HG03432 (cell line): Measurements from ENCODE around the gene BLTP3A.
A peak's percentile ranks its signal among the peaks of the same experiment; 100 is the strongest.
"Not testable (repeated sequence)": the region's sequence is repeated elsewhere in the genome, so short reads cannot be mapped to it uniquely, and the experiment has no call there.

Experiments
- ATAC-seq: cut with Tn5 transposase; IDR thresholded peaks from one replicate; pipeline ENCODE4 v1.9.1; 2021; ENCODE audit warnings: mild to moderate bottlenecking, moderate library complexity; ENCODE audit not compliant: unreplicated experiment

BLTP3A gene, protein sequence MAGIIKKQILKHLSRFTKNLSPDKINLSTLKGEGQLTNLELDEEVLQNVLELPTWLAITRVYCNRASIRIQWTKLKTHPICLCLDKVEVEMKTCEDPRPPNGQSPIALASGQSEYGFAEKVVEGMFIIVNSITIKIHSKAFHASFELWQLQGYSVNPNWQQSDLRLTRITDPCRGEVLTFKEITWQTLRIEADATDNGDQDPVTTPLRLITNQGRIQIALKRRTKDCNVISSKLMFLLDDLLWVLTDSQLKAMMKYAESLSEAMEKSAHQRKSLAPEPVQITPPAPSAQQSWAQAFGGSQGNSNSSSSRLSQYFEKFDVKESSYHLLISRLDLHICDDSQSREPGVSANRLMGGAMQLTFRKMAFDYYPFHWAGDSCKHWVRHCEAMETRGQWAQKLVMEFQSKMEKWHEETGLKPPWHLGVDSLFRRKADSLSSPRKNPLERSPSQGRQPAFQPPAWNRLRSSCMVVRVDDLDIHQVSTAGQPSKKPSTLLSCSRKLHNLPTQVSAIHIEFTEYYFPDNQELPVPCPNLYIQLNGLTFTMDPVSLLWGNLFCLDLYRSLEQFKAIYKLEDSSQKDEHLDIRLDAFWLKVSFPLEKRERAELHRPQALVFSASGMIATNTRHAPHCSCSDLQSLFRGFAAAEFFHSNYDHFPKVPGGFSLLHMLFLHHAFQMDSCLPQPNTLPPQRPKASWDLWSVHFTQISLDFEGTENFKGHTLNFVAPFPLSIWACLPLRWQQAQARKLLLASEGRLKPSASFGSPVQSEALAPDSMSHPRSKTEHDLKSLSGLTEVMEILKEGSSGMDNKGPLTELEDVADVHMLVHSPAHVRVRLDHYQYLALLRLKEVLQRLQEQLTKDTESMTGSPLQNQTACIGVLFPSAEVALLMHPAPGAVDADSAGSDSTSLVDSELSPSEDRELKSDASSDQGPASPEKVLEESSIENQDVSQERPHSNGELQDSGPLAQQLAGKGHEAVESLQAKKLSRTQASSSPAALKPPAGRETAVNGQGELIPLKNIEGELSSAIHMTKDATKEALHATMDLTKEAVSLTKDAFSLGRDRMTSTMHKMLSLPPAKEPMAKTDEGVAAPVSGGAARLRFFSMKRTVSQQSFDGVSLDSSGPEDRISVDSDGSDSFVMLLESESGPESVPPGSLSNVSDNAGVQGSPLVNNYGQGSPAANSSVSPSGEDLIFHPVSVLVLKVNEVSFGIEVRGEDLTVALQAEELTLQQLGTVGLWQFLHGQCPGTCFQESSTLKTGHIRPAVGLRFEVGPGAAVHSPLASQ (N-terminal part only)

DNA sequence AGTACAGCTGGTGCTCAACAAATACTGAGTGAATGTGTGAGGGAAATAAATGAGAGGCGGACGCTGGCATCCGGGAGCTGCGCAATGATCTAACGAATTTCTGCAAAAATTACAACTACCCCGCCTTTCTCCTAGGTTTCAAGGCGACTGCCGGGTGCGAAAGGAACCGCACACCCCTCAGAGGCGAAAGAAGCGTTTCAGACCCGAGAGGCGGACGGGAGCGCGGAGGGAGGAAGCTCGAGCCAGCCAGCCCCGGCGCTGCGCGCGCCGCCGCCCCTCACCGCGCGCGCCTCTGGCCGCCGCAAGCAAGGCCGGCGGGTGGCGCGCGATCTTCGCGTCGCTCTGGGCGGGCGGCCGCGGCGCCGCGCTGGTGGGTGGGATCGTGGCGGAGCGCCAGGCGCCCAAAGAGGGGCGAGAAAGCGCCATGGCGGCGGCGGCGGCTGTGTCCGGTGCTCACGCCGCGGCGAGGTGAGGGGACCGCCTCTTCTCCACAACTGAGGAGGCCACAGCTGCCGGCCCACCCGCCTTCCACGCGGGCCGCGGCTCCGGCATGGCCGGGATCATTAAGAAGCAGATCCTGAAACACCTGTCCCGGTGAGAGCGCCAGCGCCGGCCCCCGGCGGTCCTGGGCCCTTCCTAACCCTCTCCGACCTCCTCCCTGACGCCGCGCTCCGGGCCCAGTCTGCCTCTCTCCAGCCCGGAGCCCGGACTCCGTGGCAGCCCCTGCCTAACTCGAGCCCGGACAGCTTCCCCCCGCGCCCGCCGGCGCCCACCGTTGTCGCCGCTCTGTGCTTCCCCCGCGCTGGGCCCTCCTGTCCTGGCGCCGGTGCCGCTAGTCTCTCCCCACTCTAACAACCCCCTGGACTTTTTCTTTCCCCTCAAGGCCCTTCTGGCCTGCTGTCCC is at the start of gene BLTP3A:
Gene BLTP3A (plus strand): TSS at position 383 of the 904 bp plus-strand sequence. CDS start 168 bp downstream, at position 551.
- ATAC-seq, result peak; percentile 92

DNA sequence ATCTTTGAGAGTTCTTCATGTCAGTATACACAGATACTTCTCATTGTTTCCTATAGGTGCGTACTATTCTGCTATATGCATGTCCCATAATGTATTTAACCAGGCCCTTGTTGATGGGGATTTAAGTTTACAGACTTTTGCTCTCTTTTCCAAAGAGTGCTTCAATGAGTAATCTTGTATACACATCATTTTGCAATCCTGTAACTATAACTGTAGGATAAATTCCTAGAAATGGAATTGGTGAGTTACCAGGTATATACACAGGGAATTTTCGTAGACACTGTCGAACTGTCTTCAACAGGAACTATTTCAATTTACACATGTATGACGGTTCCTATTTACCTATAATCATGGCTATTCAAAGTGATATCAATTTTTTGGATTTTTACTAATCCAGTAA is 49.8 kb upstream of the BLTP3A start:
- ATAC-seq, result no peak

DNA sequence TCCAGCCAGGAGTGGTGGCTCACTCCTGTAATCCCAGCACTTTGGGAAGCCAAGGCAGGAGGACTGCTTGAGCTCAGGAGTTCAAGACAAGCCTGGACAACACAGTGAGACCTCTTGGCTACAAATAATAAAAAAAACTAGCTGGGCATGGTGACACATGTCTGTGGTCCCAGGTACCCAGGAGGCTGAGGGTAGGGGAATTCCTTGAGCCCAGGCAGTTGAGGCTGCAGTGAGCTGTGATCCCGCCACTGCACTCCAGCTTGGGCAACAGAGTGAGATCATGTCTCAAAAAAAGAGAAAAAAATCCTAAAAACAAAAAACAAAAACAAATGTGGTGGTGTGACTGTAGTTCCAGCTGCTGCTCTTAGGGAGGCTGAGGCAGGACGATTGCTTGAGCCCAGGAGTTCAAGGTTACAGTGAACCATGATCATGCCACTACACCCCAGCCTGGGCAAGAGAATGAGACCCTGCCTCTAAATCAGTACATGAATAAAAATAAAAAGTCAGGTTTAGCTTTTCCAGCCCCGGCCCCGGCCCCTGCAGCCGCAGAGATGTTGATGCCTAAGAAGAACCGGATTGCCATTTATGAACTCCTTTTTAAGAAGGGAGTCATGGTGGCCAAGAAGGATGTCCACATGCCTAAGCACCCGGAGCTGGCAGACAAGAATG is 48.1 kb upstream of the BLTP3A start:
- no peak for ATAC-seq

DNA sequence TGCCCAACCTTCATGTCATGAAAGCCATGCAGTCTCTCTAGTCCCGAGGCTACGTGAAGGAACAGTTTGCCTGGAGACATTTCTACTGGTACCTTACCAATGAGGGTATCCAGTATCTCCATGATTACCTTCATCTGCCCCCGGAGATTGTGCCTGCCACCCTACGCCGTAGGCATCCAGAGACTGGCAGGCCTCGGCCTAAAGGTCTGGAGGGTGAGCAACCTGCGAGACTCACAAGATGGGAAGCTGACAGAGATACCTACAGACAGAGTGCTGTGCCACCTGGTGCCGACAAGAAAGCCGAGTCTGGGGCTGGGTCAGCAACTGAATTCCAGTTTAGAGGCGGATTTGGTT is 47.6 kb upstream of the BLTP3A start:
- ATAC-seq, result not testable (repeated sequence)

DNA sequence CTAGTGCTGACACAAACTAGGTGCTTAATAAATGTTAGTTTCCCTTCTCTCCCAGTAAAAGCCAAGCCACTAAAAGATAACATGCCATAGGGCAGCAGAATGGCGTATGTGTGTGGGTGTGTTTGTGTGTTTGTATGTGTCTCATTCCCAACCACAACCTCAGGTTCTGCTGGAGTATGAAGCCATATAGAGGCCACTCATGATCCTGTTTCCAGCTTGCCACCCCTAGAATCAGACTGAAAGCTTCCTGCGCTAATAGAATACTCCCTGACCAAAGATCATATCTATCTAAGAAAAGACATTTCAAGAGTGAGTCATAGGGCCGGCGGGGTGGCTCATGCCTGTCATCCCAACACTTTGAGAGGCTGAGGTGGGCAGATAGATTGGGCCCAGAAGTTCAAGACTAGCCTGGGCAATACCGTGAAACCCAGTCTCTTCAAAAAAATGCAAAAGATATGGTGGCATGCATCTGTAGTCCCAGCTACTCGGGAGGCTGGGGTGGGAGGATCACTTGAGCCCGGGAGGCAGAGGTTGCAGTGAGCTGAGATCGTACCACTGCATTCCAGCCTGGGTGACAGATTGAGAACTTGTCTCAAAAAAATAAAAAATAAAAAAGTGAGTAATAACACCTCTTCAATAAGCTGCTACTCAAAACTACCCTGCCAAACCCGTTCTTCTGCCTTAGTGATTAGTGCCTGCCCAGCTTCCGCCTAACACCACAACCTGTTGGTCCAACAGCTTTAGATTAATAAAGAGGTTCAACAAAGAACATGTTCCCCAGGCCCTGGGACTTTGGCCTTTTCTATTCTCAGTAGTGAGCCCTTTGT is 46.4 kb upstream of the BLTP3A start:
- ATAC-seq, result no peak

DNA sequence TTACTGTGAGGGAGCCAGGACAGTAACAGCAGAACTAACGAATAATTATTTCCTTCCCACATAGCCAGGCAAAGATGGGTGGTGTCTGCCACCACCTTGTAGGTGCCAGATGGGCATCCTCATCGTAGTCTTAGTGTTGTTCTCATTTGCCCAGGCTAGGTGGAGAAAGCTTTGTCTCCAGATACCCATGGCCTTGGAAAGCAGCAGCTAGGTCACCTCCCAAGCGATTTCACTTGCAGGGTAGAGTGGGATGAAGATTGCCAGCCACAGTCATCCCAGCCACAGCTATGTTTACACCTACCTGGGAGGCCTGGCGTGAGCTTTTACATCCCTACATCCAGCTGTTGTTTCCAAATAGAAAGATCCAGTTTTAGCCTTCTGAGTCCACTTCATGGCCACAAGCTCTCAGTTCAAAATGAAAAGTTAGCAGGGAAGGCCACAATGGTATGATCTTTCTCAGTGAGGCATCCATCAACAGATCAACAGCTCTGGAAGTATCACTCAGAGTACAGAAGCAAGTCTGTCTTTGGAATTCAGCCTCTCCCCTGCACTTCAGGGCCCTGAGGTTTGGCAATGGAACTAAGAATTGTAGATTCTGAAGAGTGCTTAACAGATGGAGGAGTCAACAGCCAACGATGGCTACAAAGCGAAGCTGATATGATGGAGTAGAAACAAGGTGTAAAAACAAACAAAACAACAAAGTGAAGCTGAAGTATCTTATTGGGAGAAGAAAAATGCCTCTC is 45.6 kb upstream of the BLTP3A start:
- ATAC-seq, result no peak

DNA sequence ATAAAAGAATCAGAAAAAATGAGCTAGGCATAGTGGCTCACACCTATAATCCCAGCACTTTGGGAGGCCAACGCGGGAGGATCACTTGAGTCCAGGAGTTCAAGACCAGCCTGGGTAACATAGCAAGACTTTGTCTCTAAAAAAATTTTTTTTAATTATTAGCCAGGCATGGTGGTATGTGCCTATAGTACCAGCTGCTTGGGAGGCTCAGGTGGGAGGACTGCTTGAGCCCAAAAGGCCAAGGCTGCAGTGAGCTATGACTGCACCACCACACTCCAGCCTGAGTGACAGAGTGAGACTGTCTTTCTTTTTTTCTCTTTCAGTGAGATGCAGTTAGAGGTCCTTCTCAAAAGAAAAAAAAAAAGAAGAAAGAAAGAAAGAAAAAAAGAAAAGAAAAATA is 43.1 kb upstream of the BLTP3A start:
- no peak for ATAC-seq

DNA sequence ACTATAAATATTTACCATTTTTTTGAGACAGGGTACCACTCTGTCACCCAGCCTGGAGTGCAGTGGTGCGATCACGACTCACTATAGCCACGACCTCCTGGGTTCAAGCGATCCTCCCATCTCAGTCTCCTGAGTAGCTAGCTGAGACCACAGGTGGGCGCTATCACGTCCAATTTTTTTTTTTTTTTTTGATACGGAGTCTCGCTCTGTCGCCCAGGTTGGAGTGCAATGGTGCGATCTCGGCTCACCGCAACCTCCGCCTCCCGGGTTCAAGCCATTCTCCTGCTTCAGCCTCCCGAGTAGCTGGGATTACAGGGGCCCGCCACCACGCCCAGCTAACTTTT is 35.4 kb upstream of the BLTP3A start:
- ATAC-seq, result not testable (repeated sequence)

DNA sequence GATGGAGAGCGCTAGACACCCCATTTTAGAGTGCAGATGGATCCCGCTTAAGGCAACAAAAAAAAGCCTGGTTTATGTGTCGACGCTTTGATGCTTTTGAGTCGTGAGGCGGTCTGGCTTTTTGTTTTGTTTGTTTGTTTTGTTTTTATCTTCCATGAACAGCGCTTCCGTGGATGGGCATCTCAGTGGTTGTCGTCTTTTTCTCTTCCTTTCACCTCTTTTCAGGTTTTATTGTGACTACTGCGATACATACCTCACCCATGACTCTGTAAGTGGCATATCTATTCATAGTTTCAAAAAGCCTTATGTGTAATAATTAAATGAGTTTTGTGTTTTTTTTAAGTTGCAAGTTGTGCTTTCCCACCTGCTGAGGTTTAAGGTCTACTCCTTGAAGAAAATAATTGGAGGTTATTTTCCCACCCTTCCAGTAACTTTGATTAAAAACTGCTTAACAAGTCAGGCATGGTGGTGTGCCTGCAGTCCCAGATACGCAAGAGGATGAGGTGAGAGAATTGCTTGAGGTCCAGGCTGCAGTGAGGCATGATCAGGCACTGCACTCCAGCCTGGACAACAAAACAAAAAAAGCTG is 34.1 kb upstream of the BLTP3A start:
- ATAC-seq, result no peak

DNA sequence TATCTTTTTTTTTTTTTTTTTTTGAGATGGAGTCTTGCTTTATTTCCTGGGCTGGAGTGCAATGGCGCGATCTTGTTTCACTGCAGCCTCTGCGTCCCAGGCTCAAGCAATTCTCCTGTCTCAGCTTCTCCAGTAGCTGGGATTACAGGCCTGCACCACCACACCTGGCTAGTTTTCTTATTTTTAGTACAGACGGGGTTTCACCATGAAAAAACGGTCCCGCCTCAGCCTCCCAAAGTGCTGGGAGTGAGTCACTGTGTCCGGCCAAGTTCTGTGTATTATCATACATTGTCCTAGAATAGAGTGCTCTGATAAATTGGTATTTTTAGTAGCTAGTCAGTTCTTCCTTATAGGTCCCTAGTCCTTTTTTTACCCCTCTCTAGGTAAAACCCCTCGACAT is 31.8 kb upstream of the BLTP3A start:
- ATAC-seq, result no peak

DNA sequence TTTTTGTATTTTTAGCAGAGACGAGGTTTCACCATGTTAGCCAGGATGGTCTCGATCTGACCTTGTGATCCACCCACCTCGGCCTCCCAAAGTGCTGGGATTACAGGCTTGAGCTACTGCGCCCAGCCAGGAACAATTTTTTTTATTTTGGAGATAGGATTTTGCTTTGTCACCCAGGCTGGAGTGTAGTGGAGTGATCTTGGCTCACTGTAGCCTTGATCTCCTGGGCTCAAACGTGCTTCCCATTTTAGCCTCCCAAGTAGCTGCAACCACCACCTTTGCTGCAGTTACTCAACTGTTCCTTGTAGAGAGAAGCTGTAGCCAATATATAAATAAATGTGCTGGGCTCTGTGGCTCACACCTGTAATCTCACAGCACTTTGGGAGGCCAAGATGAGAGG is 30.2 kb upstream of the BLTP3A start:
- not testable (repeated sequence) for ATAC-seq

DNA sequence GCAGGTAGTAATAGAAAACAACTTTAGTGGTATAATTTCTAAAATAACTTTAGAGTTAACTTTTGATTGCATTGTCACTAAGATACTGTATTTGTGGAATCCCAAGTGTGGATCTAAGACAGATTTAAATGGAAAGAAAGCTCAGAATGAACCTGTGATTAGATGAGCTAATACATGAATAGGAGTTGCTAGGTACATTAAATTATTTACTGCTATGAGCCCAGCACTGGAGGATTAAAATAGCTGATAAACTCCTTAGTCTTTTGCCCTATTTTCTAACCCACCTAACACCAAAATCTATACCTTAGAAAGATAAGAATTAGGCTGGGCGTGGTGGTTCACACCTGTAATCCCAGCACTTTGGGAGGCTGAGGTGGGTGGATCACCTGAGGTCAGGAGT is 23.7 kb upstream of the BLTP3A start:
- ATAC-seq, result no peak

DNA sequence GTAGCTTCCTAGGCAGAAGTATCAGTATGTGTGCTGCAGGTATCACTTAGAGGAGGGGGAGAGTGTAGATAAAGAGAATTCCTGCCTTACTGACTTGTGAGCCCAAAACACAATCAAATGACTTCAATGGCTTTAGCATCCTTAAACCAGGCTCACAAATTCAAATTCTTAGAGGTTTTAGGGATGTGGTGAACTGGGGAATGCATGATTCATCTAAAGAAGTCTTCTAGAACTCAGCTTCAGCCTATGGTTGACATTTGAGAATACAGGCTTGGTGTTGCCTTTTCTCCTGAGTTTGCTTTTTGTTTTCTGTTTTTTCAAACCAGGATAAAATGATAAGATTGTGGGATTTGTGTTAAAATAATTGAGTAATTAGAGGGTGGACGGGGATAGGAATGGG is 20.2 kb upstream of the BLTP3A start:
- ATAC-seq, result no peak

DNA sequence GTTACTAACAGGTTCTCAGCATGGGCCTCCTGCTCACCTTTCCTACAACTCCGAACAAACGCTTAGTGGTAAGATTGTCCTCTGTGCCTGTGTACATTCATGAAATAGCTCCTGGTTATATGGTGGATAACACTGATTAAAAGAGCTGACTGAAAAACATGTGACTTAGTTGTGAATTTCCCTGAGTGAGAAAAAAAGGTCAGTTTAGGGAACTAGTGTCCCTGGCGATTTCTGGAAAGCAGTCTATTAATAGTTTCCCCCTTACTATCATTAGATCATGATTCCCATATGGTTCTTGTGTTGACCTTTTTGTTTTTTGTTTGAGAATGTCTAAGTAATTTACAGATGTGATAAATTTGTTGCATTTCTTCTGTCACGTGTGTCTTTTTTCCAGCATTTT is 18.9 kb upstream of the BLTP3A start:
- ATAC-seq, result no peak

DNA sequence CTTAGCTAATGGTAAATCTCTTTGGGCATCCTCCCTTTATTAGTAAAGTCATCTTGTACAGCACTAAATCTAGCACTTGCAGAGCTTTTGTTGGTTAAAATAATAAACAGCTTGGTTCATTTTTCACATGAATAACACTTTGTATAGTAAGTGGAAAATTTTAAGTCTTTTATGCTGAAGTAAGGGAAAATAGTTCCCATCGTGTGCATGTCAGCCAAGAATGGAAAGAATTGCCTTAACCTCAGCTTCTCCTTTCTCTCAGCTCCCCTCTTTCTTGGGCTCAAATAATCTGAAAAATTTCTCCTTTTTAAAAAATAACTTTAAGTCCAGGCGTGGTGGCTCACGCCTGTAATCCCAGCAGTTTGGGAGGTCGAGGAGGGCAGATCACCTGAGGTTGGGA is 18.0 kb upstream of the BLTP3A start:
- no peak for ATAC-seq

DNA sequence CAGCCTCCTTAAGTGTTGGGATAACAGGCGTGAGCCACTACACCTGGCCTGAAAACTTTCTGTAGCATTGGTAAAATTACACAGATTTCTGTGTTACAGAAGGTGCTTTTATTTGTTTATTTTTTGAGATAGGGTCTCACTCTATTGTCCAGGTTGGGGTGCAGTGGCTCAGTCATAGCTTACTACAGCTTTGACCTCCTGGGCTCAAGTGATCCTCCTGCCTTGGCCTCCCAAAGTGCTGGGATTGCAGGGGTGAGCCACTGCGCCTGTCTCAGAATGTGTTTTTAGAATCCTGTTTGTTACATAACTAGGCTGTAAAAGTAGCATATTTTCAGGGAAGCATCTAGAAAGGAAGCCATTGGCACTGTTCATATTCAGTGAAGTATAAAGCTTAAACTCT is 16.9 kb upstream of the BLTP3A start:
- ATAC-seq, result no peak

DNA sequence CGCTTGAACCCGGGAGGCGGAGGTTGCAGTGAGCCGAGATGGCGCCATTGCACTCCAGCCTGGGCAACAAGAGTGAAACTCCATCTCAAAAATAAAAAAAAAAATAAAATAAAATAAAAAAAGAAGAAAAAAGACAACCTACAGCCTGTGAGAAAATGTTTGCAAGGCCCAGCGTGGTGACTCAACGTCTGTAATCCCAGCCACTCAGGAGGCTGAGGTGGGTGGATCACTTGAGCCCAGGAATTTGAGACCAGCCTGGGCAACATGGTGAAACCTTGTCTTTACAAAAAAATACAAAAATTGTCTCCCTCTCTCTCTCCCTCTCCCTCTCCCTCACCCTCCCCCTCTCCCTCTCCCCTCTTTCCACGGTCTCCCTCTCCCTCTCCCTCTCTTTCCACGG is 6.5 kb upstream of the BLTP3A start:
- ATAC-seq, result not testable (repeated sequence)

DNA sequence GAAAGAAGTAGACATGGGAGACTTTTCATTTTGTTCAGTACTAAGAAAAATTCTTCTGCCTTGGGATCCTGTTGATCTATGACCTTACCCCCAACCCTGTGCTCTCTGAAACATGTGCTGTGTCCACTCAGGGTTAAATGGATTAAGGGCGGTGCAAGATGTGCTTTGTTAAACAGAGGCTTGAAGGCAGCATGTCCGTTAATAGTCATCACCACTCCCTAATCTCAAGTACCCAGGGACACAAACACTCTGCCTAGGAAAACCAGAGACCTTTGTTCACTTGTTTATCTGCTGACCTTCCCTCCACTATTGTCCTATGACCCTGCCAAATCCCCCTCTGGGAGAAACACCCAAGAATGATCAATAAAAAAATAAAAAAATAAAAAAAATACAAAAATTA is 4.7 kb upstream of the BLTP3A start:
- ATAC-seq, result not testable (repeated sequence)
